ENCODE results near the gene DCUN1D3. TPM values are rescaled to one million over a fixed set of nuclear protein-coding genes. Genes with fewer than 3 reads are reported as not detected.

The DCUN1D3 gene
- total and polyA plus RNA-seq, 2 experiments from 2014 or later, result 8.5 to 13.7 TPM

DNA sequence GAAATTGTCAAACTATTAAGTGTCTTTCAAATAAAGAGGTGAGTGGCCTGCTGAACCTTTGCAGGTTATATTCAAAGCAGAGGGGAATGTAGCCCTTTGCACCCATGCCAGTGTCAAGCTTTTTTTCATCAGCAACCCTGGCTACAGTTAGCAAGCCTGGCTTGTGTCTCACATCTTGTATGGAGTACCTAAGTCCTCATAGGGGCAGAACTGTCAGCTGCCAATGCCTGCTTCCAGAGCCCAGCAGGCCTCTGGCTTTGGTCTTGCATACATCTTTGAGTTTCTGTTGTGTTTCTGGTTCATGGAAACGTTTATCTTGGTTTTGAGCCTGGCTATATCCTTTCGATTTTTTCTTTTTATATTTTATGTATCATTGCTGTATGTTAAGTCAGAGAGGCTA, 67.1 kb downstream of the DCUN1D3 start:
- no peaks in the 10 kb centered on the region for H3F3A ChIP-seq (replicated peaks; ENCODE audit: low read depth)
- H3K79me2 ChIP-seq (replicated peaks; ENCODE audit: insufficient read depth), result no peaks in the 10 kb centered on the region
- H3K27ac ChIP-seq (ENCODE audit: low read depth), result no peak overlapping the region
- DNase-seq (ENCODE audit: low spot score) (no peak), ATAC-seq (no peak)
- Mint-ChIP-seq H3K27ac (no peak overlapping the region), H3K36me3 (ENCODE audit: low read depth) (peaks cover 36% of the 10 kb centered on the region), H3K4me1 (no peaks in the 10 kb centered on the region), H3K27me3 (ENCODE audit: insufficient read depth, low read depth, poor library complexity) (peaks cover 3% of the 10 kb centered on the region), H3K9me3 (peaks cover 7% of the 10 kb centered on the region; the same call in 1 of the 3 replicates), H3K4me3 (no peak overlapping the region)
- H3K27me3 ChIP-seq (ENCODE audit: insufficient read depth), result no peaks in the 10 kb centered on the region
- peaks cover 13% of the 10 kb centered on the region; the same call in 1 of the 2 replicates for H3K36me3 ChIP-seq (ENCODE audit: insufficient read depth)
- H2AFZ ChIP-seq, result no peak overlapping the region
- H3K4me1 ChIP-seq (ENCODE audit: insufficient read depth), result no peaks in the 10 kb centered on the region
- no peak overlapping the region for H3K4me2 ChIP-seq
- TF ChIP-seq ZNF114 (CRISPR knock-in tag; IDR thresholded peaks at IDR 0.05) (no peak), EZH2phosphoT487 (IDR thresholded peaks at IDR 0.05; ENCODE audit: unreplicated experiment) (no peak)
- TF ChIP-seq, protein P1, sequence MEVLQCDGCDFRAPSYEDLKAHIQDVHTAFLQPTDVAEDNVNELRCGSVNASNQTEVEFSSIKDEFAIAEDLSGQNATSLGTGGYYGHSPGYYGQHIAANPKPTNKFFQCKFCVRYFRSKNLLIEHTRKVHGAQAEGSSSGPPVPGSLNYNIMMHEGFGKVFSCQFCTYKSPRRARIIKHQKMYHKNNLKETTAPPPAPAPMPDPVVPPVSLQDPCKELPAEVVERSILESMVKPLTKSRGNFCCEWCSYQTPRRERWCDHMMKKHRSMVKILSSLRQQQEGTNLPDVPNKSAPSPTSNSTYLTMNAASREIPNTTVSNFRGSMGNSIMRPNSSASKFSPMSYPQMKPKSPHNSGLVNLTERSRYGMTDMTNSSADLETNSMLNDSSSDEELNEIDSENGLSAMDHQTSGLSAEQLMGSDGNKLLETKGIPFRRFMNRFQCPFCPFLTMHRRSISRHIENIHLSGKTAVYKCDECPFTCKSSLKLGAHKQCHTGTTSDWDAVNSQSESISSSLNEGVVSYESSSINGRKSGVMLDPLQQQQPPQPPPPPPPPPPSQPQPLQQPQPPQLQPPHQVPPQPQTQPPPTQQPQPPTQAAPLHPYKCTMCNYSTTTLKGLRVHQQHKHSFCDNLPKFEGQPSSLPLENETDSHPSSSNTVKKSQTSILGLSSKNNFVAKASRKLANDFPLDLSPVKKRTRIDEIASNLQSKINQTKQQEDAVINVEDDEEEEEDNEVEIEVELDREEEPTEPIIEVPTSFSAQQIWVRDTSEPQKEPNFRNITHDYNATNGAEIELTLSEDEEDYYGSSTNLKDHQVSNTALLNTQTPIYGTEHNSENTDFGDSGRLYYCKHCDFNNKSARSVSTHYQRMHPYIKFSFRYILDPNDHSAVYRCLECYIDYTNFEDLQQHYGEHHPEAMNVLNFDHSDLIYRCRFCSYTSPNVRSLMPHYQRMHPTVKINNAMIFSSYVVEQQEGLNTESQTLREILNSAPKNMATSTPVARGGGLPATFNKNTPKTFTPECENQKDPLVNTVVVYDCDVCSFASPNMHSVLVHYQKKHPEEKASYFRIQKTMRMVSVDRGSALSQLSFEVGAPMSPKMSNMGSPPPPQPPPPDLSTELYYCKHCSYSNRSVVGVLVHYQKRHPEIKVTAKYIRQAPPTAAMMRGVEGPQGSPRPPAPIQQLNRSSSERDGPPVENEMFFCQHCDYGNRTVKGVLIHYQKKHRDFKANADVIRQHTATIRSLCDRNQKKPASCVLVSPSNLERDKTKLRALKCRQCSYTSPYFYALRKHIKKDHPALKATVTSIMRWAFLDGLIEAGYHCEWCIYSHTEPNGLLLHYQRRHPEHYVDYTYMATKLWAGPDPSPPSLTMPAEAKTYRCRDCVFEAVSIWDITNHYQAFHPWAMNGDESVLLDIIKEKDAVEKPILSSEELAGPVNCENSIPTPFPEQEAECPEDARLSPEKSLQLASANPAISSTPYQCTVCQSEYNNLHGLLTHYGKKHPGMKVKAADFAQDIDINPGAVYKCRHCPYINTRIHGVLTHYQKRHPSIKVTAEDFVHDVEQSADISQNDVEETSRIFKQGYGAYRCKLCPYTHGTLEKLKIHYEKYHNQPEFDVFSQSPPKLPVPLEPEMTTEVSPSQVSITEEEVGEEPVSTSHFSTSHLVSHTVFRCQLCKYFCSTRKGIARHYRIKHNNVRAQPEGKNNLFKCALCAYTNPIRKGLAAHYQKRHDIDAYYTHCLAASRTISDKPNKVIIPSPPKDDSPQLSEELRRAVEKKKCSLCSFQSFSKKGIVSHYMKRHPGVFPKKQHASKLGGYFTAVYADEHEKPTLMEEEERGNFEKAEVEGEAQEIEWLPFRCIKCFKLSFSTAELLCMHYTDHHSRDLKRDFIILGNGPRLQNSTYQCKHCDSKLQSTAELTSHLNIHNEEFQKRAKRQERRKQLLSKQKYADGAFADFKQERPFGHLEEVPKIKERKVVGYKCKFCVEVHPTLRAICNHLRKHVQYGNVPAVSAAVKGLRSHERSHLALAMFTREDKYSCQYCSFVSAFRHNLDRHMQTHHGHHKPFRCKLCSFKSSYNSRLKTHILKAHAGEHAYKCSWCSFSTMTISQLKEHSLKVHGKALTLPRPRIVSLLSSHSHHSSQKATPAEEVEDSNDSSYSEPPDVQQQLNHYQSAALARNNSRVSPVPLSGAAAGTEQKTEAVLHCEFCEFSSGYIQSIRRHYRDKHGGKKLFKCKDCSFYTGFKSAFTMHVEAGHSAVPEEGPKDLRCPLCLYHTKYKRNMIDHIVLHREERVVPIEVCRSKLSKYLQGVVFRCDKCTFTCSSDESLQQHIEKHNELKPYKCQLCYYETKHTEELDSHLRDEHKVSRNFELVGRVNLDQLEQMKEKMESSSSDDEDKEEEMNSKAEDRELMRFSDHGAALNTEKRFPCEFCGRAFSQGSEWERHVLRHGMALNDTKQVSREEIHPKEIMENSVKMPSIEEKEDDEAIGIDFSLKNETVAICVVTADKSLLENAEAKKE (CRISPR knock-in tag; IDR thresholded peaks at IDR 0.05), result no peak
- TF ChIP-seq, protein P2, sequence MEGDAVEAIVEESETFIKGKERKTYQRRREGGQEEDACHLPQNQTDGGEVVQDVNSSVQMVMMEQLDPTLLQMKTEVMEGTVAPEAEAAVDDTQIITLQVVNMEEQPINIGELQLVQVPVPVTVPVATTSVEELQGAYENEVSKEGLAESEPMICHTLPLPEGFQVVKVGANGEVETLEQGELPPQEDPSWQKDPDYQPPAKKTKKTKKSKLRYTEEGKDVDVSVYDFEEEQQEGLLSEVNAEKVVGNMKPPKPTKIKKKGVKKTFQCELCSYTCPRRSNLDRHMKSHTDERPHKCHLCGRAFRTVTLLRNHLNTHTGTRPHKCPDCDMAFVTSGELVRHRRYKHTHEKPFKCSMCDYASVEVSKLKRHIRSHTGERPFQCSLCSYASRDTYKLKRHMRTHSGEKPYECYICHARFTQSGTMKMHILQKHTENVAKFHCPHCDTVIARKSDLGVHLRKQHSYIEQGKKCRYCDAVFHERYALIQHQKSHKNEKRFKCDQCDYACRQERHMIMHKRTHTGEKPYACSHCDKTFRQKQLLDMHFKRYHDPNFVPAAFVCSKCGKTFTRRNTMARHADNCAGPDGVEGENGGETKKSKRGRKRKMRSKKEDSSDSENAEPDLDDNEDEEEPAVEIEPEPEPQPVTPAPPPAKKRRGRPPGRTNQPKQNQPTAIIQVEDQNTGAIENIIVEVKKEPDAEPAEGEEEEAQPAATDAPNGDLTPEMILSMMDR (conservative IDR thresholded peaks at IDR 0.05; ENCODE audit: low read depth in 2 of 2), result no peak
- H4K20me1 ChIP-seq (replicated peaks; ENCODE audit: insufficient read depth), result no peaks in the 10 kb centered on the region
- no peaks in the 10 kb centered on the region for H3K9me2 ChIP-seq (ENCODE audit: insufficient read depth)
- H3K4me3 ChIP-seq, result no peak overlapping the region
